Liver (tissue), 9 donors: ENCODE data around the gene VWA7. TPM values are rescaled to one million over a fixed set of nuclear protein-coding genes. Genes with fewer than 3 reads are reported as not detected.

ENCODE experiments used
- DNase-seq: peaks from one replicate; pipeline ENCODE4 v3.0.0-alpha.2; 2017; ENCODE audit warnings: low spot score
- H3K27ac ChIP-seq, 2 donors: one replicate each; pipeline ENCODE4 v1.7.0; 2013; ENCODE audit warnings: inconsistent platforms in 2 of 2, low read length in 2 of 2, control low read depth in 1 of 2, low read depth in 1 of 2, mild to moderate bottlenecking in 1 of 2
- H3K27me3 ChIP-seq, 4 donors: one replicate each; pipeline versions ENCODE4 v1.6.1 to v1.7.0; 2013; ENCODE audit warnings: low read length in 3 of 4, inconsistent platforms in 1 of 4, mild to moderate bottlenecking in 1 of 4, moderate library complexity in 1 of 4; ENCODE audit not compliant: control insufficient read depth in 4 of 4, insufficient read depth in 4 of 4
- H3K36me3 ChIP-seq, 4 donors: one replicate each; pipeline versions ENCODE4 v1.6.1 to v1.7.0; 2013; ENCODE audit warnings: low read length in 3 of 4, mild to moderate bottlenecking in 3 of 4, low read depth in 1 of 4, moderate library complexity in 1 of 4; ENCODE audit not compliant: control insufficient read depth in 4 of 4, insufficient read depth in 3 of 4
- H3K4me1 ChIP-seq, 4 donors: one replicate each; pipeline versions ENCODE4 v1.6.1 to v1.7.0; 2013; ENCODE audit warnings: low read length in 3 of 4, mild to moderate bottlenecking in 3 of 4, moderate library complexity in 1 of 4; ENCODE audit not compliant: control insufficient read depth in 4 of 4, insufficient read depth in 4 of 4
- H3K4me3 ChIP-seq, 3 donors: one replicate each; pipeline versions ENCODE4 v1.6.1 to v1.7.0; 2013; ENCODE audit warnings: low read length in 3 of 3, control low read depth in 1 of 3, low read depth in 1 of 3, mild to moderate bottlenecking in 1 of 3
- H3K9ac ChIP-seq, 2 donors: one replicate each; pipeline ENCODE4 v1.7.0; 2013; ENCODE audit warnings: low read length in 2 of 2, mild to moderate bottlenecking in 2 of 2, moderate library complexity in 2 of 2, control low read depth in 1 of 2, low read depth in 1 of 2
- H3K9me3 ChIP-seq, 4 donors: one replicate each; pipeline versions ENCODE4 v1.6.1 to v1.7.0; 2013; ENCODE audit warnings: low read length in 3 of 4; ENCODE audit not compliant: control insufficient read depth in 4 of 4
- ATF3 ChIP-seq: IDR thresholded peaks from 2 replicates; pipeline ENCODE4 v1.6.1; 2016; ENCODE audit warnings: antibody characterized with exemption
- CTCF ChIP-seq: fragments of 150-350 bp; IDR thresholded peaks from 2 replicates; pipeline ENCODE4 v1.5.1; 2017; ENCODE audit warnings: improper control_type of control experiment, low read depth, low read length; ENCODE audit not compliant: missing input control
- EGR1 ChIP-seq, 2 donors: IDR thresholded peaks; 2 replicates each; pipeline ENCODE4 v1.6.1; 2016 to 2018; ENCODE audit warnings: antibody characterized with exemption in 2 of 2, low read depth in 2 of 2
- FOXA1 ChIP-seq: IDR thresholded peaks from 2 replicates; pipeline ENCODE4 v1.6.1; 2016; ENCODE audit warnings: antibody characterized with exemption
- FOXA2 ChIP-seq: IDR thresholded peaks from 2 replicates; pipeline ENCODE4 v1.6.1; 2016; ENCODE audit warnings: antibody characterized with exemption
- GABPA ChIP-seq, 2 donors: IDR thresholded peaks in 1 of 2; conservative IDR thresholded peaks in 1 of 2; 2 replicates each; pipeline ENCODE4 v1.6.1; 2016; ENCODE audit warnings: antibody characterized with exemption in 2 of 2, mild to moderate bottlenecking in 1 of 2, moderate library complexity in 1 of 2
- HNF4A ChIP-seq, 2 donors: conservative IDR thresholded peaks; 2 replicates each; pipeline ENCODE4 v1.6.1; 2016; ENCODE audit warnings: antibody characterized with exemption in 2 of 2, mild to moderate bottlenecking in 2 of 2
- HNF4G ChIP-seq: IDR thresholded peaks from 2 replicates; pipeline ENCODE4 v1.6.1; 2016; ENCODE audit warnings: antibody characterized with exemption
- JUND ChIP-seq, 2 donors: IDR thresholded peaks; 2 replicates each; pipeline ENCODE4 v1.6.1; 2016; ENCODE audit warnings: antibody characterized with exemption in 2 of 2
- MAX ChIP-seq: IDR thresholded peaks from 2 replicates; pipeline ENCODE4 v1.6.1; 2016; ENCODE audit warnings: antibody characterized with exemption
- NR2F2 ChIP-seq: IDR thresholded peaks from 2 replicates; pipeline ENCODE4 v1.6.1; 2016; ENCODE audit warnings: antibody characterized with exemption
- RAD21 ChIP-seq, 2 donors: IDR thresholded peaks; 2 replicates each; pipeline ENCODE4 v1.6.1; 2016; ENCODE audit warnings: antibody characterized with exemption in 2 of 2, mild to moderate bottlenecking in 2 of 2
- REST ChIP-seq: IDR thresholded peaks from 2 replicates; pipeline ENCODE4 v1.6.1; 2016; ENCODE audit warnings: antibody characterized with exemption, mild to moderate bottlenecking
- RXRA ChIP-seq, 2 donors: IDR thresholded peaks; 2 replicates each; pipeline ENCODE4 v1.6.1; 2017 to 2018; ENCODE audit warnings: antibody characterized with exemption in 2 of 2, mild to moderate bottlenecking in 1 of 2
- SP1 ChIP-seq: IDR thresholded peaks from 2 replicates; pipeline ENCODE4 v1.6.1; 2018; ENCODE audit warnings: antibody characterized with exemption, mild to moderate bottlenecking
- TAF1 ChIP-seq: conservative IDR thresholded peaks from 2 replicates; pipeline ENCODE4 v1.6.1; 2016; ENCODE audit warnings: antibody characterized with exemption, mild to moderate bottlenecking
- YY1 ChIP-seq: IDR thresholded peaks from 2 replicates; pipeline ENCODE4 v1.6.1; 2016; ENCODE audit warnings: antibody characterized with exemption, mild to moderate bottlenecking
- ZBTB33 ChIP-seq: IDR thresholded peaks from 2 replicates; pipeline ENCODE4 v1.6.1; 2016; ENCODE audit warnings: antibody characterized with exemption
- WGBS: extraction: QIAGEN DNeasy Blood & Tissue Kit; methylation state at CpG from one replicate; pipeline ENCODE4 v1.1.7; 2013; 5-methylcytosine and 5-hydroxymethylcytosine counted together
- polyA plus RNA-seq, 2 donors: library from polyadenylated mRNA; stranded (reverse) in 1 of 2; unstranded in 1 of 2; fragments of 200-250 nt in 1 of 2; fragments of >200 nt in 1 of 2; fragmentation: Nextera tagmentation in 1 of 2; extraction: Ambion mirVana in 1 of 2; gene quantifications; one replicate each; pipeline versions ENCODE4 v1.2.1 to v1.2.3, GENCODE V29; 2013 to 2015
- total RNA-seq, 2 donors: library from RNA; depleted of rRNA; stranded (reverse); fragments of >200 nt; gene quantifications; one replicate each; pipeline ENCODE4 v1.2.3, GENCODE V29; 2014
- donor health status: healthy.
- donor health status: healthy.
- donor health status: healthy.
- donor health status: healthy.
- donor health status: healthy.

Gene VWA7
- total and polyA plus RNA-seq, 4 donors: 0.17 to 2.0 (median 0.92) TPM

GRCh38 chr6:31737991-31738979, 38.8 kb downstream of the VWA7 start:
- TF ChIP-seq YY1 (no peak), HNF4A (conservative IDR thresholded peaks at IDR 0.05) (peak; percentile 10 to 31), FOXA1 (peak; percentile 67), MAX (no peak), RAD21 (IDR thresholded peaks at IDR 0.05) (peak; percentile 40 to 51), ZBTB33 (peak; percentile 1), RXRA (IDR thresholded peaks at IDR 0.05) (peak in 1 of 2 donors; percentile 3), GABPA (IDR thresholded peaks at IDR 0.05 in 1 of 2, conservative IDR thresholded peaks at IDR 0.05 in 1 of 2) (no peak), ATF3 (no peak), HNF4G (no peak), JUND (IDR thresholded peaks at IDR 0.05) (peak in 1 of 2 donors; percentile 5), CTCF (peak; percentile 23), REST (no peak), NR2F2 (peak; percentile 63), TAF1 (no peak), SP1 (peak; percentile 37), EGR1 (IDR thresholded peaks at IDR 0.05; ENCODE audit: low read depth in 2 of 2) (peak in 1 of 2 donors; percentile 9), FOXA2 (peak; percentile 83)
- Histone ChIP-seq H3K4me1 (peaks cover 22 to 60% (median 46%) of the 10 kb centered on the region in 4 donors), H3K4me3 (no peak overlapping the region), H3K27ac (peak overlapping the region; percentile 85 to 90), H3K9me3 (no peaks in the 10 kb centered on the region), H3K9ac (peak overlapping the region; percentile 3 to 74), H3K36me3 (peaks cover 2 to 8% (median 6%) of the 10 kb centered on the region in 4 donors), H3K27me3 (no peaks in the 10 kb centered on the region)
- peak; percentile 56 for DNase-seq
- WGBS: 9% methylated on average over 6 of the region's 6 CpGs
